NCI-H2081 treated with DMSO at 0.1 percent for 48 hours (cell line): Measurements from ENCODE around the gene MAP4K4.

Source experiments
- DNase-seq: peaks from one replicate; lab custom pipeline; 2025; lab: John Stamatoyannopoulos, UW

Gene MAP4K4

DNA sequence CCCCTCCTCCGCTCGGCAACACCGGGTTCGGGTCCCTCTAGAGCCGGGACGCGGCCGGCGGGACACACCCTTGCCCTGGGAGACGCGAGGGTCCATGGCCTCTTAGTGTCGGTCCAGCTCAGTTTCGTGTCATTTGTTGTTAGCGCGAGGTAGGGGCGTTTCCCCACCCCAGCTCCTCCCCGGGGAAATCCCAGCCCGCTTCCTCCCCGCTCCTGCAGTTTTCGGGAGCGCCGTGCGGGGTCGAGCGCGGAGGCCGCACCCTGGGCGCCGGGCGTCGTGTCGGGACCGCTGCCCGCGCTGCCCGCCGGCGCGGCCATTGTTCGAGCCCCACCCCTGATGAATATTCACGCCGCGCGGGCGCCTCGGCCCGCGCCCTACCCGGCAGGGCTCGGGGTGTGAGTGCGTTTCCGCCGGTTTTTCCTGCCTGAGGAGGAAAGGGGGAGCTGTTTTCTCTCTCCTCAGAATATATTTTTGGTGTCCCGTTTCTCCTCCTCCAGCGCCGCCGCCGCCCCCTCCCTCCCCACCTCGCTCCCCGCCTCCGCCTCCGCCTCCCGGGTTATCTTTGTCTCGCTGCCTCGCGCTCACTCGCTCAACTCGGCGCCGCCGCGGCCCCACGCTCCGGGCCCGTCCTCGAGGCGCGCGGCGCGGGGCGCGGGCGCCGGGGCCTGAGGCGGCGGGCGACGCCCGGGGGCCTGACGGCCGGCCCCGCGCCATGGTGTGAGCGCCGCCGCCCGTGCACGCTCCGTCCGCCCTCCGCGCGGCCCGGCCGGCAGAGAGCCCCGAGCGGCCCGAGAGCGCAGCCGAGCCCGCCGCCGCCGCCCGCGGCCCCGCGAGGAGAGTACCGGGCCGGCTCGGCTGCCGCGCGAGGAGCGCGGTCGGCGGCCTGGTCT, at the start of gene MAP4K4:
Gene MAP4K4, plus strand, starts transcription at position 584 of the 890 bp plus-strand sequence. CDS start 374 bp downstream, outside the sequence.
- no peak for DNase-seq

DNA sequence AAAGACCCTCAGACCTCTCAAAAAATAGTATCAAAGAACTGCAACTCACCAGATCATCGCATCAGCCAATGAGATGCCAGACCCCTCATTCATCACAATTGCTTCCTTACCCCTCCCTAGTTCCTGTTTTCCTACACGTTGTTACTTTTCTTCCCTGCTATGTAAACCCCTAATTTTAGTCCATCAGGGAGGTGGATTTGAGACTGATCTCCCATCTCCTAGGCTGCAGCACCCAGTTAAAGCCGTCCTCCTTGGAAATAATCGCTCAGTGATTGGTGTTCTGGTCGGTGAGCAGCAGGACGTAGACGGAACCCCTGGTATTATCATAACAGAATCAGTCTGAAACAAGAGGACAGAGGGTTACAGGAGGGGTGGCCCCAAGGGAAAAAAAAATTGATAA, 44.0 kb upstream of the MAP4K4 start:
- no peak for DNase-seq

DNA sequence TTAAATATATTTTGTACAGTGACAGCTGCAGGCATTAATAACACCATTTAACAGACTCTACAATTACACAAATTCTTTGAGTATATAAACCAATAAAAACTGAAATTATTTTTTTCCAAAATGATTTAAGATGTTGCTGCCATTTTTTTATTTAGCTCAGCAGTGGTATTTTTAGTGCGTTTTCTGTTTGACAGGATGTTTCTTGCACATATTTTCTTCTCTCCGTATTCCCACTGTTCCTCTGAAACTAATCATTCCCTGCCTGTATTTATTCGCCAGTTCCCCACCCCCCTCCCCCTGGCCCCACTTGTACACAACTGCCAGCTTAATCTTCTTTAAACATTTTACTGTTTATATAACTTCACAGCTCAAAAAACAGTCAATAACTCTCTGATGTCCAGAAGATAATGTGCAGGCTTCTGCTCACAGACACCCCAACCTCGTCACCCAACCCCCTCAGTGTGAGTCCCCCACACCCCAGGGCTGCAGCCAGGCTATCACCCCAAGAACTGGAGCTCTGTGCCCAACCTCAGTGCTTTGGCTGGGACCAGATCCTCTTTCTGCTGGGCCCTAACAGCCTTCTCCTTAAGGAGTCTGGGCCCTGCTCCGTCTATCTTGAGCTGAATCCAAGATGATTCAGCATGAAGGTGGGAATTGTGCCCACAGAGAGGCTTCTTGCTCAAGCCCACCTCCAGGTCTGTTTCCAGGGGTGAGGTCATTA, 41.6 kb upstream of the MAP4K4 start:
- DNase-seq = no peak

DNA sequence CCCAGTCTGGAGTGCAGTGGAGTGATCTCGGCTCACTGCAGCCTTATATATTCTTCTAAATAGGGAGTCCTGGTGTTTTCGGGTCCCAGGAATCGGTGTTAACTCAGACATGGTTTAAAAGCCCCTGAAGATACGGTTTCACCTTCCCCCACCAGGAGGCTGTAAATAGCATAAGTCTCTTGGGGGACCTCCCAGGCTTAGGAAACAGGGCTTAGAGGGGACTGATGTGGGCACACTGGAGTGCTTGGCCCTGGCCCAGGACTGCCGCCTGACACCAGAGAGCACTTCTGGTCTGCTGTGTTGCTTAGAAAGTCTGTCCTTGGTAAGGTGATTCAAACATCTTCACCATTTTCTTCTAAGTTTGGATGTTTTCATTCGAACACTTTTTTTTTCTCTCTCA, 39.7 kb upstream of the MAP4K4 start:
- no peak for DNase-seq

DNA sequence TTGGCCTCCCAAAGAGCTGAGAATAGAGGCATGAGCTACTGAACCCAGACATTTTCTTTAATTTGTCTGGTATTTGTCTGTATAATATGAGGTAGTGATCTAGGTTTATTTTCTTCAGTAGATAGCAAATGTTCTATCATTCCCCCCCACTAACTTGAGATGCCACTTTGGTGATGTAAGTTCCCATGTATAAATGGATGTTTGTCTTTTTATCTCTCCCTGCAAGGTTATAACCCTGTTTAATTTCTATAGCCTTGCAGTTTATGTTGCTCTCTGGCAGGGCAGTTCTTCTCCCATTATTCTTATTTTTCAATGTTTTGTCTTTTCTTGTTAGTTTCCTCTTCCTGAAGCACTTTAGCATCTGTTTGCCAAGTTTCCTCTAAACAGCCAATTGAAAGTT, 39.1 kb upstream of the MAP4K4 start:
- no peak for DNase-seq

DNA sequence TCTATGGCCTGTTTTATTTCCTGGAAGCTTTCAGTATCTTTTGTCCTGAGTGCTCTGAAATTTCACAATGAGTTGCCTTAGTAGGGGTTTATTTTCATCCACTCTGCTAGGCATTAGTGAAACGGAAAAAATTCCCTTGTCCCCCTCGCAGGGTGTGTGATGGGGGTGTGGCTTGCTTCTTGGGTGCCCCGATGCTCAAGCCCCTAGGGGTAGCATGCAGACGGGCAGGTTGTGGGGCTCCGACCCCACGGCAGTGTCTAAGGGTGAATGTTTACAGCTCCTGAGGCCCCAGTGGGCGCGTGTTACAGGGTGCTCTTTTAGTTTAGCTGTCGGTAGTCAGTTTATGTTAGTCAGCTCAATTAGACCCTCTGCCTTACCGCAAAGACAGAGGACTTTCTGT, 32.2 kb upstream of the MAP4K4 start:
- no peak for DNase-seq

DNA sequence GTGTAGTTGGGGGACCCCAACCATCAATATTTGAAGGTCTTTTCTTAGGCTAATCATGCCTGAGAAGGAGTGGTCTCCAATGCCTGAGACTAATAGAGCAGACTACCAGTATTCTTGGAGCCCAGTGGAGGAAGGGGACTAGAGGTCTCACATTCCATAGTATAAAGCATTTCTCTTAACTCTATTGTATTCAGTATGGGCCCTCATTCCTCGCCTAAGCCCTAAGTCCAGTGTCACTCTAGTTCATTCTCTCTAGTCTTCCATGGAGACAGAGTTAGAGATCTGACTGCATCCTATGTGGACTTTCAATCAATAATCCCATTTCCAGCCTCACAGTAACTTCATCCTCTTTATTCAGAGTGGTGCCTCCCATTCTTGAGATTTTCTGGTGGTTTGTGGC, 29.7 kb upstream of the MAP4K4 start:
- no peak for DNase-seq

DNA sequence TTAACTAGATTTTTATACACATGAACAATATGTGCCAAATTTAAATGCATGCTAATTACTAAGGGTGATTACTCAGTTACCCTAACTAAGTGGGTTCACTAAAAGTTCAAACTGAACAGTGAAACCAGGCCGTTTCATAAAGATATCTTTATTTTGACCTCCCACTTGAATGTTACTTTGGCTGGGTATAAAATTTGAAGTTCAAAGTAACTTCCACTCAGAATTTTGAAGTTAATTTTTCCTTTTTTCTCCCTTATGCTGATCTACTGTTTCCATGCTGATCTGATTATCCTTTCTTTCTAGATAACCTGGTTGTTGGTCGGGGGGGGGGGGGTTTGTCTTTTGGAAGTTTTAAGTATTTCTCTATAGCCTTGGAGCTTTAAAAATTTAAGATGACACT, 25.5 kb upstream of the MAP4K4 start:
- DNase-seq = no peak

DNA sequence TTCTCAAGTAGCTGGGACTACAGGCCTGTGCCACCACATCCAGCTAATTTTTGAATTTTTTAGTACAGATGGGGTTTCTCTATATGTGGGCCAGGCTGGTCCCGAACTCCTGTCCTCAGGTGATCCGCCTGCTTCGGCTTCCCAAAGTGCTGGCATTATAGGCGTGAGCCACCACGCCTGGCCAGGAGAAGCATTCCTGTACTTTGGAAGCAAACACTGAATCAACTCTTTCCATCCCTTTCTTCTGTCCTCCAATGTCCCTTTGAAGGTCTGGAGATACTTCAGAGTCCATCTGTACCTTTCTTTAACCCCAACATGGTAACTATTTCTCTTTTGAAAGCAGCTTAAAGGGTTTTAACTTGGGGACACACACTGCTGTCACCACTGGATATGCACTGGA, 23.6 kb upstream of the MAP4K4 start:
- no peak for DNase-seq

DNA sequence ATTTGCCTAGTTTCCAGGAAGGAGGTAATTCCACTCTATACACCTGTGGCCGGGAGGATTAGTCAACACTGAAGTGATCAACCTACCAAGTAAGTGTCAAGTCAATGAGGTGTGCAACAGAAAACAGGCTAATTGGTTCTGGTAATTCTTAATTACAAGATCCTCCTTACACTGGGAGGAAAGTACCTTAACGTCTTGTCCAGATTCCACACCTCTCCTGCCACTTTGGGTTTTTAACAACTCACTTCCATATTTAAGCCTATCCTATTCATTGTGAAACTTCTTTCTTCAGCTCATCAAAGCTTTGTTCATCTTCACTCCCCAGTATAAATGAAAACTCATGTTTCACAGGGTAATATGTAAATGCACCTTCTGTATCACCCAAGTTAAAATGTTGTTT, 22.0 kb upstream of the MAP4K4 start:
- DNase-seq = no peak

DNA sequence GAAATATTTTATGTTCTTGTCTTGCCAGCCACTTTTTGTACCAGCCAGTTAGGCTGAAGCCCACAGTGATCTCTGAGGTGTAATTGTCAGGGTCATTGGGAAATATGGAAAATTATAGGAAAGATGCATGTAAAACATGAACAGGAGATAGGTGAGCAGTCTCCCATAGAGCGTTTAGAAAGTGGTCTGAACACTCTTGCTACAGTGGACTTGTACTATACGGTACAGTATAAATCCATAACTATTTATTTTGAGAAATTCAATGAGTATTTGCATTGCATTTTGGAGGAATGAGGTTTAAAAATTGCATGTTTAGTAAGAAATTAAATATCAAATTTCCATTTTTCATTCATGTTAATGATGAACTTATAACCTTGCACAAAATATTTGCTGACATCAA, 20.8 kb upstream of the MAP4K4 start:
- DNase-seq = no peak

DNA sequence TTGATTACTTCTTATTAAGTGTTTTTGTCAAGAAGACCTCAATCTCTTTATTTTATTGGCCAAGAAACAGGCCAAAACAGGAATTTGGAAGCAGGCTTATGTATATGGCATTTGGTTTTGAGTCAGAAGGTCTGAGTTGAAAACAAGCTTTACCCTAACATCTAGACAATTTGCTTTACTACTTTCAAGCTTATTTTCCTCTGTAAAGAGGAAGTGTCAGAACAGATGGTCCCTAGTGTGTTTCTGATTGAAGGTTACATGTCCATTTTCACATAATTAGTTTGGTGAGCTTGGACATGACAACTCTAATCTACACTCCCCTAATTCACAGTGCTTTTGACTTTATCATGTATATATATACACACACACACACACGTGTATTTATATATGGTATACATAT, 19.8 kb upstream of the MAP4K4 start:
- no peak for DNase-seq

DNA sequence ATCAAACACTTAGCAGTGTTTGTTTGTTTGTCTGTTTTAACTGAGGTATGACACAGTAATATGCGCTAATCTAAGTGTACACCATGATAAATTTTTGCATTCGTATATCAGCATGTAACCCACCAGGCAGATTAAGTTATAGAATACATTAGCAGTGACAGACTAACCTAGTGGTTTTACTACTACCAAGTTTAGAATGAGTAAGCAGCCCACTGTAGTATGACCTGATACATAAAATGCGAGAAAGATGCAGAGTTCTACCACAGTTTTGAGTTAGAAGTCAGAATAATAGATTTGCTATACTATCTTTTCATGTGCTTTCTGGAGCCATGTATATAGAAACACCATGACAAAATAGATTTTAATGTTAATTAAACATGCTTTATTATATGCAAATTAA, 19.1 kb upstream of the MAP4K4 start:
- DNase-seq = no peak

DNA sequence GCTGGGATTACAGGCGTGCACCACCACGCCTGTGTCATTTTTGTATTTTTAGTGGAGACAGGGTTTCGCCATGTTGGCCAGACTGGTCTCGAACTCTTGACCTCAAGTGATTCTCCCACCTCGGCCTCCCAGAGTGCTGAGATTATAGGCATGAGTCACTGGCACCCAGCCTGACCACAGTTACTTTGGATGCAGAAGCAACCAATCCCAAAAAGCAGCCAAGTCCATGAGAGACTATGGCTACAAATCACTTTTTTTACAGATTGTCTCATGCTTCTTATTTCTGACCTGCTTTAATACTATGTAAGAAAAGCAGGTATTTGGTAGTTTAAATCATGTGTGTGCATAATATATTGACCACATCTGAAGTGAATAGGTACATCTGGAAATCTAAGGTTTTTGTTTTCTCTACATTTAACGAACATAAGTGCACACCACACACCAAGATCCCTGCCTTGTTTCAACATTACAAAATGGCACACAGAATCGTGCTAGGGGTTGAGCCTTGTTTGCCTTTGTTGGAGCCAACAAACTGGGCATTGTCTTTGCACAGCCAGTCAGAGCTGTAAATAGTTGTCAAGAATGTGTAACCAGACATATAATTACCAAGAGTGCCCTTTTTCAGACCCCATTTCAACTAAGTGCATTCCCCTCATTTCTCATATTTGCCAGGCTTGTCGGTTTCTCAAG, 18.3 kb upstream of the MAP4K4 start:
- DNase-seq = no peak

DNA sequence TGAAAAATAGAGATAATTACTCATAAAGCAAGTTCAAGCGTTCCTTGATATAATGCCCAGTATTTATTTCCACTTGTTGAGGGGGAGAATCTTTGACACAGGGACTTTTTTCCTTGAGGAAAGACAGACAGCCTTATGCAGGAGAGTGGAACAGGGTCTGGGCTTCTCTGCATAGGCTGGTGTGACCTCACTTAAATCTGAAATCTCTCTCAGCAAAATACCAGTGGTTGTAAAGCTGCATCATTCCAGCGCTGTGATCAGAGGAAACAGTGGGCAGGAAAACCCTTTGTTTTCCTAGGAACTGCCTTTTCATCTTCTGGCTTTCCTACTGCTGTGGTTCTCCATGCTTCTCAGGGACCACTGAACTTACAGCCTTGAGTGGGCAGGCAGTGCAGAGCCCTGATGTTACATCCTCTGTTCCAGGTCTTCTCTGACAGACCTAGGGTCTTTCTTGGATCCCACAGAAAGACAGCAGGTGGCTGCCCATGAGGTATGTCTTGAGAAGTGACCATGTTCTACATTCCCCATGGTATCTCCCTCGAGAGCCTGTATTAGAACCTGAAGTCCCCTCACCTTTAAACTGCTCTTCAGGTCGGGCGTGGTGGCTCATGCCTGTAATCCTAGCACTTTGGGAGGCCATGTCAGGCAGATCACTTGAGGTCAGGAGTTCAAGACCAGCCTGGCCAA, 17.6 kb upstream of the MAP4K4 start:
- no peak for DNase-seq

DNA sequence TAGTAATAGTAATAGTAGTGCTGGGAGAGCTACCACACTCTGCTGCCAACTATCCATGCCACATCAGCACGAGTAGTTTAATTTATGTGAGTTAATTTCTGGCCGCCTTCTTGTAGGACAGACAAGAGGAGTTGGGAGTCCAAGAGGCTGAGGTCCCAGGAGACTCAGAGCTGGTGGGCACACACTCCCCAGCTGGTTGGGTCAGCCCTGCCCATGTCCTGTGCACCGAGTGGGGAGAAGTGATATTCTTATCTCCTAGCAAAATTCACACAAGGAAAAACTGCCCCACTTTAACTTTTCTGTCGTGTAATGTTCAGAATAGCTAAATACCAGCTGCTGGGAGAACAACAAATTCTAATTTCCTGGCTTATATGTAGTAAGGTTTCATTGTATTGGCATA, 15.2 kb upstream of the MAP4K4 start:
- no peak for DNase-seq

DNA sequence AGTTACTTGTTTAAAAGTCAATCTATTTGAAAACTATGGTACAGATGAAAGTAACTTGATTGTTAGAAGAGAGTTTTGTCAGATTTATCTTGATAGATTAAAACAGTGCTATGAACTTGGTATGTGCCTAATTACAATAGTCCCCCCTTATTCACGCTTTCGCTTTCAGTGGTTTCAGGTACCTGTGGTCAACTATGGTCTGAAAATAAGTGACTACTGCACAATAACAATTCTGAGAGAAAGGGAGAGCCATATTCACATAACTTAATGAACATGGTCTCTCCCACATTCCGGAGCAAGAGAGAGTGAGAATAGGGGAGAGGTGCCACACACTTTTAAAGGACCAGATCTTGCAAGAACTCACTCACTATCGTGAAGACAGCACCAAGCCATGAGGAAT, 13.2 kb upstream of the MAP4K4 start:
- DNase-seq = no peak

DNA sequence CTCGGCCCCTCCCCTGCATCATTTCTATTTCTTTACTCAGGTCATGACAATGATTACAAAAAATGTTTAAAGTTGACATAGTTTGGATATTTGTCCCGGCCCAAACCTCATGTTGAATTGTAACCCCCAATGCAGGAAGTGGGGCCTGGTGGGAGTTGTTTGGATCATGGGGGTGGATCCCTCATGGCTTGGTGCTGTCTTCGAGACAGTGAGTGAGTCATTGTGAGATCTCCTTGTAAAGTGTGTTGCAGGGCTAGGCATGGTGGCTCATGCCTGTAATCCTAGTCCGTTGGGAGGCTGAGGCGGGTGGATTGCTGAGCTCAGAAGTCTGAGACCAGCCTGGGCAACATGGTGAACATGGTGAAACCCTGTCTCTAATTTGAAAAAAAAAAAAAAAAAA, 9.2 kb upstream of the MAP4K4 start:
- DNase-seq = no peak

DNA sequence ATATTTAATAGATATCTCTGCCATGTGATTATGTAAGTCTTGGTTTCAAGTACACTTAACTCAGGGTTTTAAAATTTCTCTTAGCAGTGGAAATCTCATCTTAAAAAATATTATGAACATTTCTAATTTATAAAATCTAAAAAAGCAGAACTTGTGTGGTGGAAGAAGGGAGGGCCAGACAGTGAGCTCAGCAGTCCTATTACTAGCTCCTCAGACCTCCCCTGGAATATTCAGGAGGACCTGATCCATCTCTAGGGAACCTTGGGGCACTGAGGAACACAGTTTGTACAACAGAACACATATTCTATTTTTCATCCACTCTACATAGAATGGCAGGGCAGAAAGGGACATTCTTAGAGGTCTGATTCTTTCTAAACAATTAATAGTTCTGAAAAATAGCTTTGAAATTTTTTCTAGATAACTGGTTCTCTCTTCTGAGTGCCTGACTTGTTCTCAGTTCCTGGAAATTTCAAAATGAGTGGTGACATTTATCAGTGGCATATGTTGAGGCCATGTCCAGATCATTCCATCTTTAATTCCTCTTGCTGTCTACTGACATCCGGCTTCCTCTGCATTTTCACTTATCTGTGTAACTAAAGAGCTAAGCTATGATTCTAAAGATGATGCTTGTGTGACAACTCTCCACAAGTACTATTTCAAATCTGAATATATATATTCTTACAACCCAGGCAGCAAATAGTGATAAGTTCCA, 8.2 kb upstream of the MAP4K4 start:
- DNase-seq = no peak

DNA sequence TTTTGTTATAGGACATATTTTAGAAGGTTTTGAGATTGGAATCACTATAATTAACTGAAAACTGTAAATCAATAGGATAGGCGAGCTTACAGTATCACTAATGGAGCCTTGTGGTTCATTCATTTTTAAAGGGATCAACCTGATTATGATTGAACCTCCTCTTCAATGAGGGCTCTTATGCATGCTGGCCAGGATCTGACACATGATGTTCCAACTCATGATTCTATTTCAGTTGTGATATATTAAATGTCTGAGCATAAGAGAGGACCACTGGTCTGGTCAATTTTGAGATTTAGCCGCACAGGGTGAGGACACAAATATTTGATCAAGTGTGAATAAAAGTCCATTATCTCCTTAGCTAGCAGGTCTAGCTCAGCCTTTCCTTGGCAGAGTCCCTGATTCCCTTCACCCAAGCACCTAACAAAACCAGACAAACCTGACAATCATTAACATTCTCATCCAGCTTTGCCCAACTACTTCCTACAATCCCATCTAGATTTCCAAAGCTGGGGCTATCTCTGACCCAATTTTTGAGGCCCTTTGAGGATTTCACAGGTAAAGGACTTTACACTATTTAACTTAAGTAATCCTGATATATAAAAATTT, 6.9 kb upstream of the MAP4K4 start:
- no peak for DNase-seq

DNA sequence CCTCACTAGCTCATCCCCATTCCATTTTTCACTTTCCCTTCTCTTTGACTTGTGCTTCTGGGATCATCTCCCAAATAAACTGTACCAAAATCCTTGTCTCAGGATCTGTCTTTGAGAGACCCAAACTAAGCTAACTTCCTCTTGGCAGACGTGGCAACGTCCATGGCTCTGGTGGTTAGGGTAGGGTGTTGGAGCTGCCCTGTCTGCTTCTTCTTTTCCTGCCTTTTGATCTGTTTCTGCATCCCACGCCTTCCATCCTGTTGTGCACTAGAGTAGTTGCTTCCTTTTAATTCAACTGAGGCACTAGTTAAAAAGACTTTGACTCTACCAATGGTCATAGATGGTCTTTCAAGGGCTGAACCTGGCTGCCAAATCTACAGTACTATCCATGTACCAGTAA, 5.5 kb upstream of the MAP4K4 start:
- no peak for DNase-seq
